Measurements from ENCODE around the gene C20orf141. TPM values are rescaled to one million over a fixed set of nuclear protein-coding genes. Genes with fewer than 3 reads are reported as not detected.
"Not testable (repeated sequence)": the region's sequence is repeated elsewhere in the genome, so short reads cannot be mapped to it uniquely, and the experiment has no call there.

C20orf141 gene
- total RNA-seq, 1 donor from 2014 or later: not detected

- Mint-ChIP-seq H3K27me3 (ENCODE audit: insufficient read depth) (peaks cover 41% of the 10 kb centered on the region), H3K4me3 (no peak overlapping the region), H3K4me1 (ENCODE audit: low read depth) (peaks cover 24% of the 10 kb centered on the region), H3K36me3 (ENCODE audit: low read depth) (no peaks in the 10 kb centered on the region), H3K27ac (no peak overlapping the region), H3K9me3 (peaks cover 5% of the 10 kb centered on the region)
- DNase-seq (ENCODE audit: low spot score): no peak
- intact Hi-C loops (cut with micrococcal nuclease): no loop called here
Measured at GRCh38 chr20:2817891-2818595, 3.3 kb downstream of the C20orf141 start.

GRCh38 chr20:2820084-2820895, 5.5 kb downstream of the C20orf141 start:
- no peak overlapping the region for H3K27ac Mint-ChIP-seq
- intact Hi-C loops (cut with micrococcal nuclease): no loop called here
- H3K4me1 Mint-ChIP-seq (ENCODE audit: low read depth): peaks cover 24% of the 10 kb centered on the region
- H3K4me3 Mint-ChIP-seq: peak overlapping the region; percentile 2
- DNase-seq (ENCODE audit: low spot score): no peak
- H3K36me3 Mint-ChIP-seq (ENCODE audit: low read depth): no peaks in the 10 kb centered on the region
- no peaks in the 10 kb centered on the region for H3K9me3 Mint-ChIP-seq
- peaks cover 35% of the 10 kb centered on the region for H3K27me3 Mint-ChIP-seq (ENCODE audit: insufficient read depth)

- Mint-ChIP-seq H3K27ac (no peak overlapping the region), H3K4me3 (peak overlapping the region; percentile 61), H3K9me3 (no peaks in the 10 kb centered on the region), H3K4me1 (ENCODE audit: low read depth) (peaks cover 31% of the 10 kb centered on the region), H3K27me3 (ENCODE audit: insufficient read depth) (peaks cover 35% of the 10 kb centered on the region), H3K36me3 (ENCODE audit: low read depth) (no peaks in the 10 kb centered on the region)
- intact Hi-C loops (cut with micrococcal nuclease): no loop called here
- DNase-seq (ENCODE audit: low spot score): no peak
Measured at GRCh38 chr20:2820896-2821869, 6.4 kb downstream of the C20orf141 start.

- Mint-ChIP-seq H3K36me3 (ENCODE audit: low read depth) (no peaks in the 10 kb centered on the region), H3K27me3 (ENCODE audit: insufficient read depth) (peaks cover 42% of the 10 kb centered on the region), H3K4me1 (ENCODE audit: low read depth) (peaks cover 40% of the 10 kb centered on the region), H3K27ac (no peak overlapping the region), H3K9me3 (no peaks in the 10 kb centered on the region), H3K4me3 (peak overlapping the region; percentile 26)
- peak; percentile 62 for DNase-seq (ENCODE audit: low spot score)
- intact Hi-C loops (cut with micrococcal nuclease): no loop called here
Measured at GRCh38 chr20:2822073-2822472, 7.3 kb downstream of the C20orf141 start.

- no peaks in the 10 kb centered on the region for H3K9me3 Mint-ChIP-seq
- intact Hi-C loops (cut with micrococcal nuclease): no loop called here
- peak overlapping the region; percentile 29 for H3K4me3 Mint-ChIP-seq
- peaks cover 28% of the 10 kb centered on the region for H3K4me1 Mint-ChIP-seq (ENCODE audit: low read depth)
- peaks cover 43% of the 10 kb centered on the region for H3K27me3 Mint-ChIP-seq (ENCODE audit: insufficient read depth)
- peak overlapping the region; percentile 62 for H3K27ac Mint-ChIP-seq
- no peaks in the 10 kb centered on the region for H3K36me3 Mint-ChIP-seq (ENCODE audit: low read depth)
- DNase-seq (ENCODE audit: low spot score): no peak
Measured at GRCh38 chr20:2825761-2826160, 11.0 kb downstream of the C20orf141 start.

GRCh38 chr20:2826655-2827054, 11.9 kb downstream of the C20orf141 start:
- Mint-ChIP-seq H3K4me1 (ENCODE audit: low read depth) (peaks cover 26% of the 10 kb centered on the region), H3K36me3 (ENCODE audit: low read depth) (no peaks in the 10 kb centered on the region)
- no peak for DNase-seq (ENCODE audit: low spot score)

GRCh38 chr20:2829376-2829775, 14.6 kb downstream of the C20orf141 start:
- DNase-seq (ENCODE audit: low spot score): no peak
- intact Hi-C loops (cut with micrococcal nuclease): no loop called here
- Mint-ChIP-seq H3K27ac (no peak overlapping the region), H3K4me1 (ENCODE audit: low read depth) (peaks cover 26% of the 10 kb centered on the region), H3K9me3 (no peaks in the 10 kb centered on the region), H3K27me3 (ENCODE audit: insufficient read depth) (peaks cover 36% of the 10 kb centered on the region), H3K4me3 (no peak overlapping the region), H3K36me3 (ENCODE audit: low read depth) (no peaks in the 10 kb centered on the region)

More at GRCh38 chr20:2826655-2827054, 11.9 kb downstream of the C20orf141 start:
- intact Hi-C loops (cut with micrococcal nuclease): no loop called here
- no peak overlapping the region for H3K27ac Mint-ChIP-seq
- H3K27me3 Mint-ChIP-seq (ENCODE audit: insufficient read depth): peaks cover 42% of the 10 kb centered on the region
- H3K9me3 Mint-ChIP-seq: no peaks in the 10 kb centered on the region
- H3K4me3 Mint-ChIP-seq: peak overlapping the region; percentile 37

GRCh38 chr20:2831206-2831605, 16.4 kb downstream of the C20orf141 start:
- Mint-ChIP-seq H3K27me3 (ENCODE audit: insufficient read depth) (peaks cover 36% of the 10 kb centered on the region), H3K4me1 (ENCODE audit: low read depth) (peaks cover 19% of the 10 kb centered on the region)
- not testable (repeated sequence) for H3K4me3 Mint-ChIP-seq; DNase-seq (ENCODE audit: low spot score); H3K9me3 Mint-ChIP-seq; H3K36me3 Mint-ChIP-seq (ENCODE audit: low read depth); H3K27ac Mint-ChIP-seq
- intact Hi-C loops (cut with micrococcal nuclease): loop anchor here (5.0 kb wide), 1 partner anchor 41 kb away; the partner anchor contains the start of gene PTPRA

- peaks cover 14% of the 10 kb centered on the region for H3K36me3 Mint-ChIP-seq (ENCODE audit: low read depth)
- no peaks in the 10 kb centered on the region for H3K9me3 Mint-ChIP-seq
- H3K27me3 Mint-ChIP-seq (ENCODE audit: insufficient read depth): peaks cover 13% of the 10 kb centered on the region
- DNase-seq (ENCODE audit: low spot score): no peak
- H3K4me1 Mint-ChIP-seq (ENCODE audit: low read depth): peaks cover 7% of the 10 kb centered on the region
- H3K4me3 Mint-ChIP-seq: no peak overlapping the region
- intact Hi-C loops (cut with micrococcal nuclease): loop anchor here (5.0 kb wide), 1 partner anchor 39 kb away; the partner anchor contains the start of gene PTPRA
- no peak overlapping the region for H3K27ac Mint-ChIP-seq
Measured at GRCh38 chr20:2833761-2834160, 19.0 kb downstream of the C20orf141 start.

GRCh38 chr20:2834401-2835110, 19.8 kb downstream of the C20orf141 start:
- intact Hi-C loops (cut with micrococcal nuclease): loop anchor here (5.0 kb wide), 1 partner anchor 38 kb away; the partner anchor contains the start of gene PTPRA
- no peak for DNase-seq (ENCODE audit: low spot score)
- no peaks in the 10 kb centered on the region for H3K9me3 Mint-ChIP-seq
- H3K27ac Mint-ChIP-seq: no peak overlapping the region
- H3K36me3 Mint-ChIP-seq (ENCODE audit: low read depth): peaks cover 16% of the 10 kb centered on the region
- H3K27me3 Mint-ChIP-seq (ENCODE audit: insufficient read depth): peaks cover 8% of the 10 kb centered on the region
- peaks cover 13% of the 10 kb centered on the region for H3K4me1 Mint-ChIP-seq (ENCODE audit: low read depth)
- H3K4me3 Mint-ChIP-seq: no peak overlapping the region

GRCh38 chr20:2835331-2835796, 20.6 kb downstream of the C20orf141 start:
- Mint-ChIP-seq H3K4me3 (no peak overlapping the region), H3K9me3 (no peaks in the 10 kb centered on the region), H3K27me3 (ENCODE audit: insufficient read depth) (peaks cover 3% of the 10 kb centered on the region), H3K27ac (no peak overlapping the region), H3K4me1 (ENCODE audit: low read depth) (peaks cover 15% of the 10 kb centered on the region), H3K36me3 (ENCODE audit: low read depth) (peaks cover 16% of the 10 kb centered on the region)
- DNase-seq (ENCODE audit: low spot score): no peak
- intact Hi-C loops (cut with micrococcal nuclease): no loop called here

- H3K9me3 Mint-ChIP-seq: no peaks in the 10 kb centered on the region
- H3K4me1 Mint-ChIP-seq (ENCODE audit: low read depth): peaks cover 15% of the 10 kb centered on the region
- no peak for DNase-seq (ENCODE audit: low spot score)
- intact Hi-C loops (cut with micrococcal nuclease): no loop called here
- peaks cover 16% of the 10 kb centered on the region for H3K36me3 Mint-ChIP-seq (ENCODE audit: low read depth)
- peaks cover 2% of the 10 kb centered on the region for H3K27me3 Mint-ChIP-seq (ENCODE audit: insufficient read depth)
- no peak overlapping the region for H3K4me3 Mint-ChIP-seq
- no peak overlapping the region for H3K27ac Mint-ChIP-seq
Measured at GRCh38 chr20:2836035-2836434, 21.2 kb downstream of the C20orf141 start.

Data from activated T-helper 1 cell treated with anti-CD3 and anti-CD28 coated beads, Interleukin-12 subunit alpha, Interleukin-12 subunit beta, Interleukin-2, Interleukin-4 antibody, amounts not matched to agents 30 ng/mL and 10 ng/mL and 1 ng/mL, durations not matched to agents 14 hours and 24 hours and 36 hours (primary cell).